WTC11 (cell line): ENCODE data around the gene BRK1. TPM values are rescaled to one million over a fixed set of nuclear protein-coding genes. Genes with fewer than 3 reads are reported as not detected.
"Not testable (repeated sequence)": the region's sequence is repeated elsewhere in the genome, so short reads cannot be mapped to it uniquely, and the experiment has no call there.

ENCODE experiments used
- ATAC-seq: fragments of 200-7000 bp; cut with Tn5 transposase; 2 replicates; pipeline ENCODE4 v1.10.0; 2021; ENCODE audit warnings: mild to moderate bottlenecking, moderate library complexity
- CTCF ChIA-PET: fragments of 300-600 bp; sonication (Branson Sonifier 250); formaldehyde crosslinking; loops from one replicate; lab custom pipeline; 2021; ENCODE audit warnings: antibody characterized with exemption; lab: Charles Lee
- POLR2A ChIA-PET: fragments of 350-600 bp; sonication (Branson Sonifier 250); formaldehyde crosslinking; loops from one replicate; lab custom pipeline; 2021; ENCODE audit warnings: antibody characterized with exemption; lab: Charles Lee
- DNase-seq: peaks from one replicate; pipeline ENCODE4 v3.0.0; 2021; ENCODE audit warnings: low spot score
- H3K27ac Mint-ChIP-seq: 2 replicates; pipeline ENCODE4 v1.8.0; 2021; ENCODE audit warnings: mixed read lengths
- H3K27me3 Mint-ChIP-seq: 2 replicates; pipeline ENCODE4 v1.8.0; 2021; ENCODE audit warnings: low read depth, mild to moderate bottlenecking, moderate library complexity, mixed read lengths
- H3K36me3 Mint-ChIP-seq: 2 replicates; pipeline ENCODE4 v1.8.0; 2021; ENCODE audit warnings: mixed read lengths
- H3K4me1 Mint-ChIP-seq: 2 replicates; pipeline ENCODE4 v1.8.0; 2022; ENCODE audit warnings: mixed read lengths
- H3K4me3 Mint-ChIP-seq: 2 replicates; pipeline ENCODE4 v1.8.0; 2021; ENCODE audit warnings: mild to moderate bottlenecking, moderate library complexity, mixed read lengths
- H3K9me3 Mint-ChIP-seq: 2 replicates; pipeline ENCODE4 v1.8.0; 2021; ENCODE audit warnings: mixed read lengths
- E2F1 ChIP-seq: sonication (generic); formaldehyde crosslinking; IDR thresholded peaks from 2 replicates; pipeline ENCODE4 v1.8.0; 2022; ENCODE audit warnings: mild to moderate bottlenecking, missing genetic modification reagents
- E2F4 ChIP-seq: sonication (generic); formaldehyde crosslinking; IDR thresholded peaks from 2 replicates; pipeline ENCODE4 v1.8.1; 2022; ENCODE audit warnings: low read depth, mild to moderate bottlenecking, moderate library complexity, missing genetic modification reagents, borderline replicate concordance
- ELF4 ChIP-seq: sonication (generic); formaldehyde crosslinking; IDR thresholded peaks from 2 replicates; pipeline ENCODE4 v1.8.1; 2022; ENCODE audit warnings: low read depth, mild to moderate bottlenecking, moderate library complexity, missing genetic modification reagents
- ETV6 ChIP-seq: sonication (generic); formaldehyde crosslinking; IDR thresholded peaks from 2 replicates; pipeline ENCODE4 v1.8.1; 2022; ENCODE audit warnings: mild to moderate bottlenecking, missing genetic modification reagents
- FOXP4 ChIP-seq: sonication (generic); formaldehyde crosslinking; IDR thresholded peaks from 2 replicates; pipeline ENCODE4 v1.8.0; 2022; ENCODE audit warnings: mild to moderate bottlenecking, missing genetic modification reagents
- HMGA2 ChIP-seq: fragments of 250-450 bp; sonication (Bioruptor Pico); IDR thresholded peaks from 2 replicates; pipeline ENCODE4 v1.4.0; 2021; ENCODE audit warnings: mild to moderate bottlenecking, moderate library complexity
- HMGXB4 ChIP-seq: sonication (generic); formaldehyde crosslinking; IDR thresholded peaks from 2 replicates; pipeline ENCODE4 v1.8.1; 2023; ENCODE audit warnings: mild to moderate bottlenecking, moderate library complexity, missing genetic modification reagents
- KAT7 ChIP-seq: sonication (generic); formaldehyde crosslinking; IDR thresholded peaks from 2 replicates; pipeline ENCODE4 v1.8.1; 2023; ENCODE audit warnings: missing genetic modification reagents, mild to moderate bottlenecking, borderline replicate concordance
- NFE2L1 ChIP-seq: sonication (generic); formaldehyde crosslinking; IDR thresholded peaks from 2 replicates; pipeline ENCODE4 v1.8.1; 2023; ENCODE audit warnings: missing genetic modification reagents
- PRDM15 ChIP-seq: sonication (generic); formaldehyde crosslinking; IDR thresholded peaks from 2 replicates; pipeline ENCODE4 v1.8.0; 2022; ENCODE audit warnings: missing genetic modification reagents
- PRRX2 ChIP-seq: fragments of 250-450 bp; sonication (Bioruptor Pico); IDR thresholded peaks from 2 replicates; pipeline ENCODE4 v1.8.0; 2021; ENCODE audit warnings: mild to moderate bottlenecking
- SMAD4 ChIP-seq: sonication (generic); formaldehyde crosslinking; IDR thresholded peaks from 2 replicates; pipeline ENCODE4 v1.8.0; 2022; ENCODE audit warnings: mild to moderate bottlenecking, missing genetic modification reagents
- SP1 ChIP-seq: sonication (generic); formaldehyde crosslinking; conservative IDR thresholded peaks from 2 replicates; pipeline ENCODE4 v1.8.1; 2022; ENCODE audit warnings: missing genetic modification reagents
- ZNF138 ChIP-seq: sonication (generic); formaldehyde crosslinking; conservative IDR thresholded peaks from 2 replicates; pipeline ENCODE4 v1.8.1; 2022; ENCODE audit warnings: mild to moderate bottlenecking, moderate library complexity, missing genetic modification reagents
- ZNF219 ChIP-seq: sonication (generic); formaldehyde crosslinking; IDR thresholded peaks from 2 replicates; pipeline ENCODE4 v1.8.0; 2023; ENCODE audit warnings: missing genetic modification reagents, mild to moderate bottlenecking, borderline replicate concordance
- total RNA-seq: library from RNA; stranded (reverse); gene quantifications from 3 replicates; pipeline ENCODE4 v1.2.3, GENCODE V29; 2021
- TF ChIP-seq, protein P1 (sequence below): sonication (generic); formaldehyde crosslinking; IDR thresholded peaks from 2 replicates; pipeline ENCODE4 v1.8.1; 2023; ENCODE audit warnings: mild to moderate bottlenecking, missing genetic modification reagents
- TF ChIP-seq, protein P2 (sequence below): sonication (generic); formaldehyde crosslinking; IDR thresholded peaks from 2 replicates; pipeline ENCODE4 v1.8.0; 2022; ENCODE audit warnings: mild to moderate bottlenecking, missing genetic modification reagents

The BRK1 gene
- total RNA-seq, 1 experiment from 2014 or later: 107 TPM

DNA sequence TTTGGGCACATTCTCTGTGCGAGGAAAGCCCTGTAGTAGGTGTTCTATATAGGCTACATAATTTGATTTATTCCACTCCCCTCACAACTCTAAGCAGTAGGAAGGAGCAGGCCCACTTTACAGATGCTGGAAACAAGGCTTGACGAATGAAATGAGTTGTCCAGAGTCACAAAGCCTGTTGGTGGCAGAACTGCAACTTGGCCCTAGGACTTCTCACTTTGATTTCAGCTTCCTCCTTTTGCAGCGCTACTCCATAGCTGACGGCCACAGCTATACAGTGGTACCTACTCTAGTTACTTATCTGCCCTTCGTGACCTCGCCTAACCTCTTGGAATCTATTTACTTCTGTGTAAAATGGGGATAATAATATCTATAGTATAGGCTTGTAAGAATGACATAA, 46.7 kb downstream of the BRK1 start (continued):
- TF ChIP-seq PRDM15 (CRISPR knock-in tag) (no peak), SP1 (CRISPR knock-in tag) (no peak), HMGA2 (CRISPR knock-in tag) (no peak), KAT7 (CRISPR knock-in tag) (no peak), FOXP4 (CRISPR knock-in tag) (no peak), E2F1 (CRISPR knock-in tag) (no peak), PRRX2 (CRISPR knock-in tag) (no peak), SMAD4 (CRISPR knock-in tag) (no peak), ZNF219 (CRISPR knock-in tag) (no peak), E2F4 (CRISPR knock-in tag) (no peak)

- CTCF ChIA-PET: interaction anchor here (0.7 to 1.0 kb wide), 3 partner anchors 34 to 83 kb away, joined by 3 to 7 read pairs (median 6); no protein-coding TSS in a partner anchor
- peak overlapping the region; percentile 55 for H3K4me3 Mint-ChIP-seq
- H3K27ac Mint-ChIP-seq: not testable (repeated sequence)
These were observed 48.7 kb downstream of the BRK1 start for GRCh38 chr3:10164201-10164545.

GRCh38 chr3:10164546-10165393, 49.3 kb downstream of the BRK1 start, which contains the start of gene IRAK2:
Gene IRAK2, plus strand, starts transcription at chr3:10164919. Its CDS starts 36 bp downstream, at chr3:10164955.
- ChIA-PET CTCF (interaction anchor here (0.6 to 1.6 kb wide), 12 partner anchors 22 to 292 kb away, joined by 3 to 9 read pairs (median 4); partner anchors contain the start of genes CIDEC and VHL), POLR2A (interaction anchor here (0.6 to 0.9 kb wide), 2 partner anchors 21 to 156 kb away, joined by 3 to 4 read pairs; partner anchors contain the start of gene SEC13)
- Mint-ChIP-seq H3K9me3 (peaks cover 16% of the 10 kb centered on the region), H3K27me3 (peaks cover 13% of the 10 kb centered on the region), H3K4me3 (peak within 1 kb of the TSS; percentile 69), H3K27ac (no peak within 1 kb of the TSS), H3K36me3 (peaks cover 16% of the 10 kb centered on the region), H3K4me1 (no peaks in the 10 kb centered on the region)
- DNase-seq (peak; percentile 80), ATAC-seq (peak; percentile 86)
- TF ChIP-seq, protein P1, sequence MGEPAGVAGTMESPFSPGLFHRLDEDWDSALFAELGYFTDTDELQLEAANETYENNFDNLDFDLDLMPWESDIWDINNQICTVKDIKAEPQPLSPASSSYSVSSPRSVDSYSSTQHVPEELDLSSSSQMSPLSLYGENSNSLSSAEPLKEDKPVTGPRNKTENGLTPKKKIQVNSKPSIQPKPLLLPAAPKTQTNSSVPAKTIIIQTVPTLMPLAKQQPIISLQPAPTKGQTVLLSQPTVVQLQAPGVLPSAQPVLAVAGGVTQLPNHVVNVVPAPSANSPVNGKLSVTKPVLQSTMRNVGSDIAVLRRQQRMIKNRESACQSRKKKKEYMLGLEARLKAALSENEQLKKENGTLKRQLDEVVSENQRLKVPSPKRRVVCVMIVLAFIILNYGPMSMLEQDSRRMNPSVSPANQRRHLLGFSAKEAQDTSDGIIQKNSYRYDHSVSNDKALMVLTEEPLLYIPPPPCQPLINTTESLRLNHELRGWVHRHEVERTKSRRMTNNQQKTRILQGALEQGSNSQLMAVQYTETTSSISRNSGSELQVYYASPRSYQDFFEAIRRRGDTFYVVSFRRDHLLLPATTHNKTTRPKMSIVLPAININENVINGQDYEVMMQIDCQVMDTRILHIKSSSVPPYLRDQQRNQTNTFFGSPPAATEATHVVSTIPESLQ: 0 out of 2 replicates have a peak, but pooled peaks have one; percentile 15
- TF ChIP-seq, protein P2, sequence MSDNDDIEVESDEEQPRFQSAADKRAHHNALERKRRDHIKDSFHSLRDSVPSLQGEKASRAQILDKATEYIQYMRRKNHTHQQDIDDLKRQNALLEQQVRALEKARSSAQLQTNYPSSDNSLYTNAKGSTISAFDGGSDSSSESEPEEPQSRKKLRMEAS (CRISPR knock-in tag): peak; percentile 77
- TF ChIP-seq HMGXB4 (peak; percentile 96), ZNF138 (no peak), ETV6 (CRISPR knock-in tag) (no peak), NFE2L1 (CRISPR knock-in tag) (peak; percentile 32; the same call in 1 of the 2 replicates), ELF4 (no peak)

More at GRCh38 chr3:10164201-10164545, 48.7 kb downstream of the BRK1 start:
- H3K9me3 Mint-ChIP-seq: peaks cover 10% of the 10 kb centered on the region
- H3K36me3 Mint-ChIP-seq, H3K4me1 Mint-ChIP-seq, POLR2A ChIA-PET, H3K27me3 Mint-ChIP-seq, DNase-seq, ATAC-seq: not testable (repeated sequence)
